Activated CD8-positive, alpha-beta memory T cell treated with anti-CD3 and anti-CD28 coated beads, Interleukin-2, amount 50 U/mL, for 4 hours (primary cell): ENCODE measurements around the gene CNTNAP5.

ENCODE experiments used
- DNase-seq: peaks from one replicate; pipeline ENCODE4 v3.0.0-alpha.2; 2020

CNTNAP5 gene

DNA sequence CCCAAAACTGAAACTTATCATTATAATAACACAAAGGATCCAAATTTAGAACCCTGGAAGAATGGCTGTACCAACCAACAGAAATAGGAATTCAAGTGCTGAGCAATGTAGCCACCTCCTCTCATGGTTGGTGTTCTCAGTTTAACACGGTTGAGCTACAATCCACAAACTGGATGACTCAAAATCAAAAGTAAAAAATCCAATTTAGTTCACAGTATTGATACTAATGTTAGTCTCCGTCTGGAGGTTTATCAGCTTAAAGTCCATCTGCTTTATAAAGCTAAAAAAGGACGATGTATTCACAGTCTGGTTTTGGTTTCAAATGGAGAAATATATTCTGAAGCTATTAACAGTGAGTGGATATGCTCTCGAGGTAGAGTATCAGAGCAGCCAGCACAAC lies 40.5 kb downstream of the CNTNAP5 start:
- no peak for DNase-seq

DNA sequence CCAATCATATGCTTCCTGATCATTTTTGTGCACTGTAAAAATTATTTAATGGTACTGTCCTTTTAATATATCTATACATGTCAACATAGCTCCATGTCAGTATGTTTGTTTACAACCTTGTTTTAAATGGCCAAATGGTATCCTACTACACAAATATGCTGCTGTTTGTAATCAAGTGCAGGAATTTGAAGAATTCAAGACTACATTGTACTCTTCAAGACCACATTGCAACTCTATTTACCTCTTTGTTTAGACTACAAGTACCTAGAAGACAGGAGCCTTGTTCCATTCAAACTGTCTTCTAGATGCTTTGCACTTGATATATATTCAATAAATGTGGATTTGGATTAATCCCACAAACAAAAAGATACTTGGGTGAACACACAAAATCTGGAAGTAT lies 41.7 kb downstream of the CNTNAP5 start:
- DNase-seq = no peak

- no peak for DNase-seq
Observed at GRCh38 chr2:124079045-124079444, 54.0 kb downstream of the CNTNAP5 start.

- DNase-seq = no peak
Observed at GRCh38 chr2:124080281-124081153, 55.4 kb downstream of the CNTNAP5 start.

GRCh38 chr2:124081154-124081716 lies 56.1 kb downstream of the CNTNAP5 start:
- no peak for DNase-seq

DNA sequence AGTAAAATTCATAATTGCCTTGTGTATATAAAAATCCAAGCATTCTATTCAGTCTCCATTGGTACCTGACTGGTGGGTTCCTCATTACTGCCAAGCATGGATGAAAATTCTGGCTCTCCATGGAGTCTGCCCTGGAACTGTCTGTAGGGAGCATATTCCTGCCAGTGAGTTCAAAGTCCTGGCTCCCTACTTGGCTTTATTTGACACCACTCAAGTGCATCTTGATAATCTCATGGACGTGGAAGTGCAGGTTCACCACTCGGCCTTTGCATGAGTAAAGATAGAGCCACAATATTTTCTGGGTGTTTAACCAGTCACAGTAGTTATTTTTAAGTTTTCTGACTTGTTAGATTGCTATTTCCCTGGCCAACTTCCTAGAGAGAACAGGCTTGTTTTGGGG lies 63.5 kb downstream of the CNTNAP5 start:
- DNase-seq = no peak

- no peak for DNase-seq
Observed at GRCh38 chr2:124091721-124092120, 66.6 kb downstream of the CNTNAP5 start.

- no peak for DNase-seq
Observed at GRCh38 chr2:124092651-124093050, 67.6 kb downstream of the CNTNAP5 start.

- no peak for DNase-seq
Observed at GRCh38 chr2:124104914-124105313, 79.8 kb downstream of the CNTNAP5 start.

GRCh38 chr2:124112206-124112605 lies 87.1 kb downstream of the CNTNAP5 start:
- DNase-seq = no peak

DNA sequence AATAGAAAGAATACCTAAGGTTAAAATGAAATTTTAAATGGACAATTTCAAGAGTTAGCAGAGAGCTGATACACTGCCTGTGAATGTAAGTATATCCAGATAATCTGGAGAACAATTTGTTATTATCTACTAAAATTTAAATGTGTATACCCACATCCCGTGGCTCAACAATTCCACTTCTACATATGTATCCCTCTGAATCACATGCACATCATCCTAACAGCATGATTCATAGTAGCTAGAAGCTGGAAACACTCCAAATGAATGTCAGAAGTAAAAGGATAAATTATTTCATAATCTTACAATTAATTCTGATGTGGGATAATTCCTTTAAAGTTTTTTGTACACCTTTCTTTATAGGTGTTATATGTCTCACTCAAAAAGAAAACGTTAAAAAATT lies 87.9 kb downstream of the CNTNAP5 start:
- DNase-seq = no peak

DNA sequence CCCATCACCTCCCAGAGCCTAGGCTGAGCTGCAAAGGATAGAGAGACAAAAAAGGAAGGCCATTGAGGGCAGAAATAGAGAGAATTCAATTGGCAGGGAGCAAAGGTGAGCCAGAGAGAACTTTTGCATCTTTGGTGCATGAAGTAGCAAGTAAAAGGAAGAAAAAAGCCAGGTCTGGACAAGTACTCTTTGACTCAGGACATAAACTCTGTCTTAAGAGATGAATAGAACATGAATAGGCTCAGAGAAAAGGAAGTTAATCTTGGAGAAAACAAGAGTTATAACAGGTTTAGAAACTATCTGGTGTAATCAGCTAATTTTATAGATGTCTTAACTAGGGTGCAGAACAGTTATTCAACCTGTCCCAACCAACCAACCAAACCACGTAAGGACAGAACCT lies 95.2 kb downstream of the CNTNAP5 start:
- DNase-seq = no peak

- no peak for DNase-seq
Observed at GRCh38 chr2:124121106-124121505, 96.0 kb downstream of the CNTNAP5 start.

DNA sequence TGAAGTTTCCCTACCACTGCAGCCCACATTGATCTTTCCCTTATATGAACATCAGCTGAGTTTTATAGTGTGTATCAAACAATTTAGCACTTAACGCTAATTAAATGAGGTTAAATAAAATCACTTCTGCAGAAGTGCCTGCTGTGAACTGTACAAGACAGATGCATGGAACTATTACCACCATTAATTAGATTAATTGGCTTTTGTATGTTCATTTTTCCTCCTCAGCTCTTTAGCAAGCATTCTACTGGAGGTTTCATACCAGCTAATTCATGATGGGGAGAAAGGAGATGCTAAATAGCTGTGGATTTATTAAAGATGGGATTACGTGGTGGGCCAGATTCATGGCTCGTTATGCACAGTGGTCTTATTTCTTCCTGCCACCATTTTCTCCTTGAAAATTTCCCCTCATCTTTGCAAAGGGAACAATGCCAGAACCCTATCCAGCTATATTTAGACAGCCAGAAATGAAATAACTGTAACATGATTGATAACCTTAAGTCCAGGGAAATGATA lies 96.7 kb downstream of the CNTNAP5 start:
- DNase-seq = no peak

DNA sequence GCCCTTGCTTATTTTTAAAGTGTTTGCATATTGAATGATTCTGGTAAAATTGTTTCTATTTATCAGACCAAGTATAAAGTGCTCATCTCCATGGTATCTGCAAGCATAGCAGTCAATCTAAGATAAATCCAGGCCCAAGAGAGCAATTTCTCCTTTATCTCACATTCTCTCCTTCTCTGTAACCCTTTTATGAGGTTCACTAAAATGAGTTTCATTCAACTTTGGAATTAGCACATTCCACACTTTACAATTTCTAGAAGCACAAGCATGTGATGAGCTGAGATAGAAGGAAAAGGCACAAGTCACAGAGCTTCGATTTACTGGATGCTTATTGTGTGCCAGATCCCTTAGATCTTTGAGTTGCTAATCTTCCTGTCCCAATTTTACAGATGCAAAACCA lies 97.3 kb downstream of the CNTNAP5 start:
- no peak for DNase-seq

- no peak for DNase-seq
Observed at GRCh38 chr2:124131276-124131675, 106.2 kb downstream of the CNTNAP5 start.

- no peak for DNase-seq
Observed at GRCh38 chr2:124136110-124136509, 111.0 kb downstream of the CNTNAP5 start.

- no peak for DNase-seq
Observed at GRCh38 chr2:124138076-124138475, 113.0 kb downstream of the CNTNAP5 start.

GRCh38 chr2:124145982-124146381 lies 120.9 kb downstream of the CNTNAP5 start:
- no peak for DNase-seq

DNA sequence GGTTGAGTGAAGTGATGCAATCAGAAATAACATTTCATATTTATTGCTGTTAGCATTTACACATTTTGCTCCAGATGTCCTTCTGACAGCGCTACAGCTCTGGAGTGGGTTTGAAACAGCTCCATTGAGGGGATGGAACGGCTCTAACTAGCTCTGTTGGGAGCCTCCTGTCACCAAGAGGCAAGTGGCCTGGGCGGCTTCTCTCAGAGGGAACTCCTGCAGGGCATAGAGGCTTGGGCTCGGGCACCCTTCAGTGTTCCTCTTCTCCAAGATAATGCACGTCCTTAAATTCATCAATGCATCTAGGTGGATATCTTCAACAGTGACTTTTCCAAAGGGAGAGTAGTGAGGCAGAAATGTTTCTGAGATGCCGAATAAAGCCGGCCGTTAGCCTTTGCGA lies 122.5 kb downstream of the CNTNAP5 start:
- no peak for DNase-seq

DNA sequence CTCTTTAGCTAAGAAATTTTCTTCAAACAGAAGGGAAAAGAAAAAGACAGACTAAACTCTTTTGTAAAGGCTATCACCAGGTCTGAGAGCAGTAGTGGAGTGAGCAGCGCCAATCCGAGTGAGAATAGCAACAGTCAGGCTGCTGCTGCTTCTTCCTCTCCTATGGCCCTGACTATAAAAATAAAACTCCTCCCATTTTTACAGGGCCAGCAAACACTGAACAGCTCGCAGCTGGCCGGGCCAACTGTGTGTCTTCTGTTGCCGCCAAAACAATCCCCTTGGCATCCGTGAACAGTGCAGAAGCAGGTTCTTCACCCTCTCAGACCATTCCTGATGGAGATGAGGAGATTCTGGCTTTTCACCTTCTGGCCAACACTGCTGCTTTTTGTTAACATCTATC lies 124.5 kb downstream of the CNTNAP5 start:
- DNase-seq = no peak

DNA sequence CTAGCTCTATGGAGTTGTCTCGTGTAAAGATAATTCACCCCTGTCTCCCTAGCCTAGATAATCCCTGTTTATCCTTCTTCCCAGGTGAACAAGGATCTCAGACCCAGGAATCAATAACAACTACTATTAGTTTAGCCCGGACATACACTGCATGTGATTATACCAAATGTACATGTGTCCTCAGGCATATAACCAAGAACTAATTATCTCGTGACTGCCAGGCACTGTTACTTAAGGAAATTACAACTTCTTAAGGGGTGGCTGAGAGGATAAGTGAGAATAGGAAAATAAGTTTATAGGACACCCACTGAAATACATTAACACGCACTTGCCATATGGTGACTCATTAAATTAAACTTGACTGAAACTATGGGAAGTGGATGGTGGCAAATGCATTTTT lies 126.6 kb downstream of the CNTNAP5 start:
- no peak for DNase-seq

GRCh38 chr2:124153713-124154112 lies 128.6 kb downstream of the CNTNAP5 start:
- DNase-seq = no peak

GRCh38 chr2:124159166-124159565 lies 134.1 kb downstream of the CNTNAP5 start:
- DNase-seq = no peak

DNA sequence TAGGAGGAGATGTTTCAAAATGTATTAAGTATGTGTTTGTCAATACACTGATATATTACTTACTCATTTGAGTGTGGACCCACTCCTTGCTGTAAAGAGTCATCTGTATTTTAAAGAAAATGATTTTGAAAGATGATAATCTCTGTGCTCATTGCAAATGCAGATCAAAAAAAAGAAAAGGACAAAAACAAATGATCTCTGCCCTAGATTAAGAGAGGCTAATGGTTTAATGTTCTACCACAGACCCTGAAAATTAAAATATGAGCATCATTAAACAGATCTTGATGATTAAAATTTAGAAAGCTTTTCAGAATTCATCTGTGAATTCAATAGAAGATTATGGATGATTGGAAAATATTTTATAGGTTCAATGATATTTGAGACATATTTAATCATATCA lies 136.5 kb downstream of the CNTNAP5 start:
- no peak for DNase-seq
